CD4-positive, alpha-beta memory T cell (primary cell): ENCODE measurements around the gene NSG2. TPM values are rescaled to one million over a fixed set of nuclear protein-coding genes. Genes with fewer than 3 reads are reported as not detected.
"Not testable (repeated sequence)": the region's sequence is repeated elsewhere in the genome, so short reads cannot be mapped to it uniquely, and the experiment has no call there.

Experiments
- CTCF ChIA-PET: fragments of 350-600 bp; sonication (Branson Sonifier 250); formaldehyde crosslinking; loops from one replicate; lab custom pipeline; 2021; ENCODE audit warnings: inconsistent platforms; ENCODE audit not compliant: partially characterized antibody; lab: Charles Lee
- POLR2A ChIA-PET: fragments of 350-600 bp; sonication (Branson Sonifier 250); formaldehyde crosslinking; loops from one replicate; lab custom pipeline; 2021; ENCODE audit not compliant: partially characterized antibody; lab: Charles Lee
- DNase-seq, 5 donors: peaks; one replicate each; pipeline versions ENCODE4 v3.0.0 to v3.0.0-alpha.2; 2020 to 2022; ENCODE audit warnings: mixed read lengths in 1 of 5
- H3K27ac ChIP-seq: one replicate; pipeline ENCODE4 v1.7.0; 2013; ENCODE audit warnings: low read depth, low read length
- H3K27me3 ChIP-seq: 2 replicates; pipeline ENCODE4 v1.7.0; 2013; ENCODE audit warnings: mild to moderate bottlenecking, low read length, moderate library complexity; ENCODE audit not compliant: insufficient read depth
- H3K36me3 ChIP-seq: 2 replicates; pipeline ENCODE4 v1.7.0; 2013; ENCODE audit warnings: mild to moderate bottlenecking, low read length, moderate library complexity; ENCODE audit not compliant: insufficient read depth
- H3K4me1 ChIP-seq: 2 replicates; pipeline ENCODE4 v1.7.0; 2013; ENCODE audit warnings: mild to moderate bottlenecking, low read length, moderate library complexity; ENCODE audit not compliant: insufficient read depth
- H3K4me3 ChIP-seq, 2 donors: one replicate each; pipeline ENCODE4 v1.7.0; 2013; ENCODE audit warnings: low read length in 2 of 2, mild to moderate bottlenecking in 1 of 2
- H3K9me3 ChIP-seq, 2 donors: one replicate each; pipeline ENCODE4 v1.7.0; 2013; ENCODE audit warnings: low read length in 2 of 2, control low read depth in 1 of 2; ENCODE audit not compliant: control insufficient read depth in 1 of 2
- H3K27ac Mint-ChIP-seq, 7 donors: one replicate each; pipeline ENCODE4 v1.8.0; 2020 to 2021; ENCODE audit warnings: mixed read lengths in 7 of 7, mild to moderate bottlenecking in 6 of 7, inconsistent platforms in 3 of 7, moderate library complexity in 3 of 7
- H3K27me3 Mint-ChIP-seq, 2 donors: one replicate each; pipeline ENCODE4 v1.8.0; 2020 to 2021; ENCODE audit warnings: mixed read lengths in 2 of 2
- H3K36me3 Mint-ChIP-seq, 2 donors: one replicate each; pipeline ENCODE4 v1.8.0; 2020 to 2021; ENCODE audit warnings: mixed read lengths in 2 of 2, inconsistent platforms in 1 of 2, mild to moderate bottlenecking in 1 of 2
- H3K4me1 Mint-ChIP-seq, 4 donors: one replicate each; pipeline ENCODE4 v1.8.0; 2020 to 2021; ENCODE audit warnings: mixed read lengths in 4 of 4, mild to moderate bottlenecking in 1 of 4
- H3K4me3 Mint-ChIP-seq, 8 donors: one replicate each; pipeline ENCODE4 v1.8.0; 2020 to 2021; ENCODE audit warnings: mixed read lengths in 8 of 8, mild to moderate bottlenecking in 7 of 8, moderate library complexity in 6 of 8, inconsistent platforms in 3 of 8
- H3K9me3 Mint-ChIP-seq, 8 donors: one replicate each; pipeline ENCODE4 v1.8.0; 2020 to 2021; ENCODE audit warnings: mixed read lengths in 8 of 8, mild to moderate bottlenecking in 5 of 8, inconsistent platforms in 3 of 8, moderate library complexity in 1 of 8
- intact Hi-C: fragments of 100-400 bp; cut with micrococcal nuclease; formaldehyde crosslinking; loops from one replicate; pipeline ENCODE4 v1.15.1; 2023
- polyA plus RNA-seq, 2 donors: library from polyadenylated mRNA; unstranded; fragments of 300-500 nt; fragmentation: Illumina TruSeq; gene quantifications; one replicate each; pipeline ENCODE4 v1.2.3, GENCODE V29; 2021
- total RNA-seq, 2 experiments: library from RNA; stranded (reverse); gene quantifications; one replicate each; pipeline ENCODE4 v1.2.3, GENCODE V29; 2021

NSG2 gene
- total and polyA plus RNA-seq, 4 experiments from 2014 or later, result not detected

- H3K4me3 ChIP-seq, H3K9me3 ChIP-seq, H3K36me3 ChIP-seq, H3K4me1 Mint-ChIP-seq, H3K27ac ChIP-seq, H3K27ac Mint-ChIP-seq, DNase-seq, H3K4me3 Mint-ChIP-seq, H3K9me3 Mint-ChIP-seq, H3K27me3 ChIP-seq, H3K4me1 ChIP-seq, POLR2A ChIA-PET, intact Hi-C loops, H3K27me3 Mint-ChIP-seq, H3K36me3 Mint-ChIP-seq, CTCF ChIA-PET: not testable (repeated sequence)
Observed at GRCh38 chr5:174102574-174102973, 57.1 kb downstream of the NSG2 start.

GRCh38 chr5:174106997-174107655 lies 61.6 kb downstream of the NSG2 start:
- Mint-ChIP-seq H3K27me3 (peaks cover 0 to 5% of the 10 kb centered on the region in 2 donors), H3K9me3 (peaks cover 0 to 2% (median 0%) of the 10 kb centered on the region in 8 donors), H3K27ac (no peak overlapping the region), H3K4me3 (no peak overlapping the region), H3K36me3 (no peaks in the 10 kb centered on the region), H3K4me1 (no peaks in the 10 kb centered on the region)
- CTCF ChIA-PET, result no interaction called here
- no peak overlapping the region for H3K4me3 ChIP-seq
- no peak overlapping the region for H3K27ac ChIP-seq
- H3K36me3 ChIP-seq, result no peaks in the 10 kb centered on the region
- POLR2A ChIA-PET, result no interaction called here
- no peaks in the 10 kb centered on the region for H3K4me1 ChIP-seq
- no peaks in the 10 kb centered on the region for H3K27me3 ChIP-seq
- no peaks in the 10 kb centered on the region for H3K9me3 ChIP-seq
- DNase-seq, result no peak
- intact Hi-C loops, result no loop called here

GRCh38 chr5:174108745-174109144 lies 63.2 kb downstream of the NSG2 start:
- Histone ChIP-seq H3K36me3 (no peaks in the 10 kb centered on the region), H3K4me3 (no peak overlapping the region), H3K27me3 (no peaks in the 10 kb centered on the region), H3K4me1 (no peaks in the 10 kb centered on the region), H3K27ac (no peak overlapping the region), H3K9me3 (no peaks in the 10 kb centered on the region)
- H3K27me3 Mint-ChIP-seq, result peaks cover 0 to 5% of the 10 kb centered on the region in 2 donors
- H3K4me3 Mint-ChIP-seq, result no peak overlapping the region
- H3K27ac Mint-ChIP-seq, result no peak overlapping the region
- no peaks in the 10 kb centered on the region for H3K4me1 Mint-ChIP-seq
- no peaks in the 10 kb centered on the region for H3K9me3 Mint-ChIP-seq
- CTCF ChIA-PET, result no interaction called here
- H3K36me3 Mint-ChIP-seq, result no peaks in the 10 kb centered on the region
- intact Hi-C loops, result no loop called here
- POLR2A ChIA-PET, result no interaction called here
- DNase-seq, result no peak

GRCh38 chr5:174109698-174110260 lies 64.3 kb downstream of the NSG2 start:
- Histone ChIP-seq H3K27ac (no peak overlapping the region), H3K36me3 (no peaks in the 10 kb centered on the region), H3K4me3 (no peak overlapping the region), H3K9me3 (no peaks in the 10 kb centered on the region), H3K27me3 (no peaks in the 10 kb centered on the region), H3K4me1 (no peaks in the 10 kb centered on the region)
- no peak overlapping the region for H3K4me3 Mint-ChIP-seq
- no peaks in the 10 kb centered on the region for H3K4me1 Mint-ChIP-seq
- CTCF ChIA-PET, result no interaction called here
- no peaks in the 10 kb centered on the region for H3K36me3 Mint-ChIP-seq
- POLR2A ChIA-PET, result no interaction called here
- DNase-seq, result no peak
- H3K27ac Mint-ChIP-seq, result no peak overlapping the region
- intact Hi-C loops, result no loop called here
- H3K27me3 Mint-ChIP-seq, result peaks cover 0 to 5% of the 10 kb centered on the region in 2 donors
- H3K9me3 Mint-ChIP-seq, result no peaks in the 10 kb centered on the region

- Histone ChIP-seq H3K27ac (no peak overlapping the region), H3K4me1 (no peaks in the 10 kb centered on the region), H3K4me3 (no peak overlapping the region), H3K27me3 (no peaks in the 10 kb centered on the region), H3K36me3 (no peaks in the 10 kb centered on the region), H3K9me3 (no peaks in the 10 kb centered on the region)
- Mint-ChIP-seq H3K4me1 (no peaks in the 10 kb centered on the region), H3K4me3 (no peak overlapping the region), H3K27me3 (peaks cover under 1 to 3% of the 10 kb centered on the region in 2 donors), H3K9me3 (peaks cover 0 to 2% (median 0%) of the 10 kb centered on the region in 8 donors), H3K27ac (no peak overlapping the region), H3K36me3 (no peaks in the 10 kb centered on the region)
- intact Hi-C loops, result no loop called here
- no peak for DNase-seq
- POLR2A ChIA-PET, result no interaction called here
- CTCF ChIA-PET, result no interaction called here
Observed at GRCh38 chr5:174110310-174110709, 64.8 kb downstream of the NSG2 start.

- Histone ChIP-seq H3K4me3 (no peak overlapping the region), H3K27ac (no peak overlapping the region), H3K9me3 (no peaks in the 10 kb centered on the region), H3K27me3 (no peaks in the 10 kb centered on the region), H3K4me1 (no peaks in the 10 kb centered on the region), H3K36me3 (no peaks in the 10 kb centered on the region)
- no peak overlapping the region for H3K27ac Mint-ChIP-seq
- no peak for DNase-seq
- peaks cover 3 to 6% of the 10 kb centered on the region in 2 donors for H3K27me3 Mint-ChIP-seq
- intact Hi-C loops, result no loop called here
- no peaks in the 10 kb centered on the region for H3K36me3 Mint-ChIP-seq
- POLR2A ChIA-PET, result no interaction called here
- no peak overlapping the region for H3K4me3 Mint-ChIP-seq
- peaks cover 0 to 6% (median 0%) of the 10 kb centered on the region in 8 donors for H3K9me3 Mint-ChIP-seq
- CTCF ChIA-PET, result no interaction called here
- no peaks in the 10 kb centered on the region for H3K4me1 Mint-ChIP-seq
Observed at GRCh38 chr5:174111287-174111973, 65.9 kb downstream of the NSG2 start.

- H3K4me1 Mint-ChIP-seq, result no peaks in the 10 kb centered on the region
- no peak overlapping the region for H3K4me3 ChIP-seq
- peaks cover 3 to 4% of the 10 kb centered on the region in 2 donors for H3K27me3 Mint-ChIP-seq
- H3K4me3 Mint-ChIP-seq, result no peak overlapping the region
- no peaks in the 10 kb centered on the region for H3K36me3 ChIP-seq
- POLR2A ChIA-PET, result no interaction called here
- H3K9me3 Mint-ChIP-seq, result peaks cover 0 to 6% (median 0%) of the 10 kb centered on the region in 8 donors
- no peak overlapping the region for H3K27ac ChIP-seq
- intact Hi-C loops, result no loop called here
- H3K9me3 ChIP-seq, result no peaks in the 10 kb centered on the region
- no peak overlapping the region for H3K27ac Mint-ChIP-seq
- no peaks in the 10 kb centered on the region for H3K4me1 ChIP-seq
- no peak for DNase-seq
- H3K27me3 ChIP-seq, result no peaks in the 10 kb centered on the region
- H3K36me3 Mint-ChIP-seq, result no peaks in the 10 kb centered on the region
- CTCF ChIA-PET, result no interaction called here
Observed at GRCh38 chr5:174115226-174115625, 69.7 kb downstream of the NSG2 start.
